A204.1 (cell line): Measurements from ENCODE around the gene SEMA4C.

Source experiments
- FAIRE-seq: peaks from 2 replicates; lab custom pipeline; 2012; peaks lifted over from hg19 to GRCh38; lab: Jason Lieb, UNC

The SEMA4C gene

GRCh38 chr2:96819876-96820511 lies 49.9 kb downstream of the SEMA4C start:
- no peak for FAIRE-seq

GRCh38 chr2:96819128-96819875 lies 50.6 kb downstream of the SEMA4C start:
- no peak for FAIRE-seq

- FAIRE-seq: no peak
These were observed 52.0 kb downstream of the SEMA4C start for GRCh38 chr2:96817882-96818281.

GRCh38 chr2:96816836-96817702 lies 52.8 kb downstream of the SEMA4C start:
- no peak for FAIRE-seq

GRCh38 chr2:96816127-96816835 lies 53.6 kb downstream of the SEMA4C start, which contains the start of gene CNNM3:
Gene CNNM3, plus strand, starts transcription at chr2:96816268. Its CDS starts 10 bp downstream, at chr2:96816278.
- no peak for FAIRE-seq

GRCh38 chr2:96815326-96816126 lies 54.4 kb downstream of the SEMA4C start:
- no peak for FAIRE-seq

- no peak for FAIRE-seq
These were observed 56.2 kb downstream of the SEMA4C start for GRCh38 chr2:96813656-96814055.

- FAIRE-seq: no peak
These were observed 58.0 kb downstream of the SEMA4C start for GRCh38 chr2:96811917-96812316.

- FAIRE-seq: no peak
These were observed 59.1 kb downstream of the SEMA4C start for GRCh38 chr2:96810783-96811192.

GRCh38 chr2:96809951-96810782 lies 59.7 kb downstream of the SEMA4C start:
- FAIRE-seq: no peak
